ENCODE results near the gene CD96. TPM values are rescaled to one million over a fixed set of nuclear protein-coding genes. Genes with fewer than 3 reads are reported as not detected.

The CD96 gene
- total and polyA plus RNA-seq, 2 donors = 2.1 to 7.6 TPM

DNA sequence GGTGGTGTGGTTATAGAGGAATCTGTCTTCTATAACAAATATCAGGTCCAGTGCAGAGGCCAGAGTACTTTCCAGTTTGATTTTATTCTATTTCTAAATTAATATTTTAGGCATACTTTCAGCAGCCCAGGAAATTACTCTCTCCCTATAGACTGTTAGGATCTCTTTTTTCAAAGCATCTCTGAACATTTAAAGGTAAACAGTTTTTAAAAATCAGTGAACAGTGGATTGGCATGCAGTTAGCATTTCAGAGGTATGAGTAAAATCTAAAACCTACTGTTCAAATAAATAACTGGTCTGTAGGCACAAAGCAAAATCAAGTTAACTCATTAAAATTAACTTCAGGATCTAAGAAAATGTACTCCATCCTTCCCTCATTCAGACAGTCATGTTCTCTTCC, 50.1 kb downstream of the CD96 start:
- Histone ChIP-seq H3K36me3 (ENCODE audit: insufficient read depth) (no peaks in the 10 kb centered on the region), H3K27ac (ENCODE audit: low read depth) (no peak overlapping the region), H3K4me1 (ENCODE audit: insufficient read depth) (no peaks in the 10 kb centered on the region), H3K4me3 (ENCODE audit: low read depth, low read length) (no peak overlapping the region)
- no peak for DNase-seq (ENCODE audit: extremely low spot score)

DNA sequence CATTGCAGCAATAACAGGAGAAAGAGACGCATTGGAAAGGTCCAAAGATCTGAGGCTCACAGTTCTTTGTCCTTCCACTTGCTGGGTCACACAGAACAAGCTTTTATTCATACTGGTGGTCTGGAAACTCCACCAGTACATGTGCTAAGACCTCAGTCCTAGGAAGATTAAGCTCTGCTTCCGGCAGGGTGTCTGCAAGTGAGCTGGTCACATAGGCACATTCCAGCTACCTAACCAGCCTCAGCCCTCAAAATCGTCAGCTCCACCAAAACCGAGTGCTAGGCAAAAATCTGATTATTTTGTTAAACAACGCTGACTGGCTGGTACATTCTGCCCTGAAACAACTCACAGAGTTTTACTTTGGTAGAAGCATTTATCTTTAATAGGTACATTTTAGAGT, 50.9 kb downstream of the CD96 start:
- WGBS = 87% methylated on average over 5 of the region's 5 CpGs
- Histone ChIP-seq H3K4me1 (ENCODE audit: insufficient read depth) (no peaks in the 10 kb centered on the region), H3K27ac (ENCODE audit: low read depth) (no peak overlapping the region), H3K4me3 (ENCODE audit: low read depth, low read length) (no peak overlapping the region), H3K36me3 (ENCODE audit: insufficient read depth) (no peaks in the 10 kb centered on the region)
- no peak for DNase-seq (ENCODE audit: extremely low spot score)

DNA sequence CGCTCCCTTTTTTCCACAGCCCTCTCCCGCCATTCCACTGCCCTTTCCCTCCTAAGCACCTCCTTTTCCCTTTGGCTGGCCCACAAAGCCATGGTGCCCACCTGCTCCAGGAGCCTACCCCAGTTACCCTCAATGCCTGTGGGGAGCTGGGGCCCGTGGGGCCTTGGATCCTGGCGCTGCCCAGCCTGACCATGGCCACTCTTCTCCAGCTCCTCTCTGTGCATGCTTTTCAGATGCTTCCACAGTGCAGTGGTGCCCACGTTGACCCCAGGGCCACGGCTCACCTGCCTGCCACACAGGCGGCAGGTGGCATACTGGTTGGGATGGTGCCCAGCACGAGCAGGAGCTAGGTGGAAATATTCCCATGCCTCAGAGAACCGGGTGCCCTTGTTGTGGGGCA, 51.7 kb downstream of the CD96 start:
- no peak overlapping the region for H3K4me3 ChIP-seq (ENCODE audit: low read depth, low read length)
- DNase-seq (ENCODE audit: extremely low spot score) = no peak
- H3K4me1 ChIP-seq (ENCODE audit: insufficient read depth) = no peaks in the 10 kb centered on the region
- H3K36me3 ChIP-seq (ENCODE audit: insufficient read depth) = no peaks in the 10 kb centered on the region
- WGBS = 93% methylated on average over 9 of the region's 9 CpGs
- H3K27ac ChIP-seq (ENCODE audit: low read depth) = no peak overlapping the region

DNA sequence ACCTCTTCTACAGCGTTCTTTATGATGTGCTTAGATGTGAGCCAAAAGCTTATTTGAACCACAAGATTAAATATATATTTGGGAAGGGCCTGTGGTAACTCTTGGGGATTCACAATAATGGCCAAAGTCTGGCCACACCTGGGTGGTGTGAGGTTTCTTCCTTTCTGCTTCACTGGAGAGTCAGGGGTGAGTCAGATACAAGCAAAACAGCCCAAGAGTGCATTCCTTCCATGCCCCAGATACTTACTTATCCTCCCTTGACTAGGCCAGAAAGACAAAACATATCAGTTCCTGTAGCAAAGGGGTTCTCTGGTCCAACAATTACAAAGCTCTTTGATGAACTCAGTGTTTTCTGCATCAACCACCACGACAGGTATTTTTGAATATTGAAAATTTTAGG, 52.2 kb downstream of the CD96 start:
- no peaks in the 10 kb centered on the region for H3K4me1 ChIP-seq (ENCODE audit: insufficient read depth)
- 91% methylated on average over 2 of the region's 2 CpGs for WGBS
- H3K27ac ChIP-seq (ENCODE audit: low read depth) = no peak overlapping the region
- DNase-seq (ENCODE audit: extremely low spot score) = no peak
- H3K36me3 ChIP-seq (ENCODE audit: insufficient read depth) = no peaks in the 10 kb centered on the region
- H3K4me3 ChIP-seq (ENCODE audit: low read depth, low read length) = no peak overlapping the region

DNA sequence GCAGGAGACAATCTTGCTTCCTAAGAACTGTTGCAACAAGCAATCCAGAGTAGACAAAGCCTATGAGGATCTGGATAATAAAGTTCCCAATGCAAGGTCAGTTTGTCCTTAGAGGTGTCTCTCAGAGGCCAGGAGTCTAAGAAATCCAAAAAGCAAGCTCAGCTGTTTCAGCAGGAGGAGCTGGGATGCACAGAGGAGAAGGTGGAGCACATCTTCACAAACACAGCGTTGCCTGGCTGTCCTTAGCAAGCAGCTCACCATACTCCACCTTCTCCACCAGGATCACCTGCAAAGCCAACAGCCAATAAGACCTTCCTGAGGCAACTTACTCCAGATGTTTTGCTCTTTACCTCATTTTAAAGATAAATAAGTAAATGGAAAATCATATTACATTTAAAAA, 52.8 kb downstream of the CD96 start:
- no peak overlapping the region for H3K27ac ChIP-seq (ENCODE audit: low read depth)
- H3K36me3 ChIP-seq (ENCODE audit: insufficient read depth) = no peaks in the 10 kb centered on the region
- H3K4me1 ChIP-seq (ENCODE audit: insufficient read depth) = no peaks in the 10 kb centered on the region
- DNase-seq (ENCODE audit: extremely low spot score) = no peak
- WGBS = 45% methylated on average over 1 of the region's 1 CpG
- H3K4me3 ChIP-seq (ENCODE audit: low read depth, low read length) = no peak overlapping the region

DNA sequence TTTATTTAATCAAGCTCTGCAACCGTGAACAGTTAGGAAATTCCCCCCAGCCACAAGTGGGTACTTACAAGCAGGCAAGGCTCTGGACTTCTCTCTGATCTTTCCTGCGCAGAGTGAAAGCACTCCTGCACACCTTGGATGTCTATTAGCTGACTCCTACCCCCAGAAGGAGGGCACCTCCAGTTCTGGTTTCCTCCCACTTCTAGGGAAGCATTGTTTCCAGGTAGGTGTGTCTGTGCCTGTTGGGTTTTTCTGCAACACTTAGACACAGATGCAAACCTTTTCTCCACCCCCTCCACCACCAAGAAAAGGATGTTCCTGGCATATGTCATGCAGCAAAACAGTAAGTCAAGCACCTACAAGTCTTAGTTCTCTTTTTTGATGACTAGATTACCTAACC, 53.2 kb downstream of the CD96 start, which contains the start of gene ZBED2:
TSS of gene ZBED2 (minus strand) at position 115 of the 400 bp plus-strand sequence. CDS start 1,145 bp downstream, outside the sequence.
- H3K27ac ChIP-seq (ENCODE audit: low read depth) = no peak within 1 kb of the TSS
- no peaks in the 10 kb centered on the region for H3K4me1 ChIP-seq (ENCODE audit: insufficient read depth)
- WGBS = 84% methylated on average over 2 of the region's 2 CpGs
- H3K4me3 ChIP-seq (ENCODE audit: low read depth, low read length) = no peak within 1 kb of the TSS
- DNase-seq (ENCODE audit: extremely low spot score) = no peak
- H3K36me3 ChIP-seq (ENCODE audit: insufficient read depth) = no peaks in the 10 kb centered on the region

DNA sequence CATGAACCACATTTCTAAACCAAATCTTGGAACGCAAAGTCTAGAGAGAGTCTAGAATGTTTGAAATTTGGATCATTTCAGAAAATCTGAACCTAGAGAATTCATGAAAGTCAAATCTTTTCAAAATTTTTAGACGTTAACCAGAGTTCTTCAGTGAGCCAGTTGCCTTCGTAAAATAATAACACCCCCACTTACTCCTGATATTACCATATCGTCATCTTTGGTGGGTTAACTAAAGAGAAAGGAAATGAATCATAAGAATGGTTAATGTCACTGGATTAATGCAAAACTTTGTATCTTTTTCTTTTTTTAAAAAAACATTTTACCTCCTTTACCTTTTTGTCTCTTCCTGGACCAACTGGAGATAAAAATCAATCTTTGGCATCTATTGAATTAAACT, 54.3 kb downstream of the CD96 start:
- H3K4me3 ChIP-seq (ENCODE audit: low read depth, low read length) = no peak overlapping the region
- H3K4me1 ChIP-seq (ENCODE audit: insufficient read depth) = no peaks in the 10 kb centered on the region
- H3K27ac ChIP-seq (ENCODE audit: low read depth) = no peak overlapping the region
- 89% methylated on average over 4 of the region's 4 CpGs for WGBS
- H3K36me3 ChIP-seq (ENCODE audit: insufficient read depth) = no peaks in the 10 kb centered on the region
- DNase-seq (ENCODE audit: extremely low spot score) = no peak

DNA sequence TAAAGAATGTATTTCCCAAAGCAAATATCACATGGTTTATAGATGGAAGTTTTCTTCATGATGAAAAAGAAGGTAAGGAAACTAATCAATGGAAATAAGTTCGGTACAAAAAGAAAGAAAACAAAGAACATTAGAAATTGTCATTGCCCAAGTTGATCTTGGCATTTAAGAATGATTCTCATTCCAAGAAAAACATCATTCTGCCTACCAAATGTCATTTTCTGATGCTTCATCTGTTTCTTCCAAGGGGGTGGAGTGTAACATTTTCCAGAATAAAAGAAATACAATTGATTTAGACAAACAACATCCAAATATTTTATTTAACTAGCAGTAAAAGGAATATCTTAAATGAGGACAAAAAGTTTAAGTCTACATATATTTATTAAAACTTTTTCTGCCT, 56.1 kb downstream of the CD96 start:
- Histone ChIP-seq H3K27ac (ENCODE audit: low read depth) (no peak overlapping the region), H3K4me1 (ENCODE audit: insufficient read depth) (no peaks in the 10 kb centered on the region), H3K36me3 (ENCODE audit: insufficient read depth) (no peaks in the 10 kb centered on the region), H3K4me3 (ENCODE audit: low read depth, low read length) (no peak overlapping the region)
- 86% methylated on average over 1 of the region's 1 CpG for WGBS
- DNase-seq (ENCODE audit: extremely low spot score) = no peak

DNA sequence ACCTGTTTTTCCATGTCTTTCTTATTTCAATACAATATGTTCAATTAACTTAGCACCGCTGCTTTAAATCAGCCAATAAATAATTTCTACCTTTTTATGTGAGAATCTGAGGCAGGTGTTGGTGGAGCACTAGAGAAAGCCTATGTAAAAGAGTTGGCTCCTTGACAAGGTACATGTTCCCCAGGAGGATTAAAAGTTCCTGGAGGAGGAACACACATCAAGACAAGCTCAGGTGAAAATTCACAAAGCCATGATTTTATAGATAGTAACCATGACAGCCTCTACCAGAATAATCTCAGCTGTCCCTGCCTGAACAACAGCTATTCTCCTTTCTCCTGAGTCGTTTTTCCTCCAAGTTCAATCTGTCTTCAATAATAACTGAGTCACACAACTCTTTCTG, 56.6 kb downstream of the CD96 start:
- no peak overlapping the region for H3K27ac ChIP-seq (ENCODE audit: low read depth)
- H3K4me3 ChIP-seq (ENCODE audit: low read depth, low read length) = no peak overlapping the region
- DNase-seq (ENCODE audit: extremely low spot score) = no peak
- WGBS = 70% methylated on average over 2 of the region's 2 CpGs
- H3K4me1 ChIP-seq (ENCODE audit: insufficient read depth) = no peaks in the 10 kb centered on the region
- no peaks in the 10 kb centered on the region for H3K36me3 ChIP-seq (ENCODE audit: insufficient read depth)

DNA sequence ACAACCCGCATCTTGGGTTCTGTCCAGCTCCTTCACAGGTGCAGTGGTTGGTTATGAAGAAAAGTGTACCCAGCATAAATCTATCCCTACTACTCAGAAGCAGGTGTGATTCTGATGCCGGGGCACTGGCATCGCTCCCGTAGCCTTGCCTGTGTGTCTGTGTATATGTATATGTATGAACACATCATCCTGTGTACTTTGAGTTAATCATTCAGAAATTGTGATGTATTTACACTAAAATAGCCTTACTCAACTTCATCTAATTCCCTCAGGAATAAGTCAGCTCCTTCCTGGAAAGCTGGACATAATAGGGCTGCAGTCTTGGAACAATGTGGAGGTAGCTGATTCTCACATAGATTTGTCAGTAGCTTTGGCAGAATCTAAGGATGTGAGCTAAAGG, 59.8 kb downstream of the CD96 start:
- H3K36me3 ChIP-seq (ENCODE audit: insufficient read depth) = no peaks in the 10 kb centered on the region
- no peak overlapping the region for H3K4me3 ChIP-seq (ENCODE audit: low read depth, low read length)
- 94% methylated on average over 4 of the region's 4 CpGs for WGBS
- no peaks in the 10 kb centered on the region for H3K4me1 ChIP-seq (ENCODE audit: insufficient read depth)
- no peak for DNase-seq (ENCODE audit: extremely low spot score)
- no peak overlapping the region for H3K27ac ChIP-seq (ENCODE audit: low read depth)

DNA sequence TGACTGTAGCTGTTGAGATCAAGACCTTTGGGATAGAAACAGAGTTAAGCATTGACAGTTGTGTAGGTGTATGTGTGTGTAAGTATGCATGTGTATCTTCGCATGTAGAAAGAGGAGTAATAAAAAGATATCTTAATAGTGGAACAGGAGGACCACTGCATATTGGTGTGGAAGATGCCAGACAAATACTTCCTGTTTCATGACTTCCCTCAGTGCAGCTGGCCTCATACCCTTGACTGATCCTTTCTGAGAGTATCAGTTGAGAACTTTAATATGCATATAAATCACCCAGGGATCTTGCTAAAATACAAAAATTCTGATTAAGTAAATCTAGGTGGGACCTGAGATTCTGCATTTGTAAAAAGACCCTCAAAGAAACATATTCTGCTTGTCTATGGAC, 61.7 kb downstream of the CD96 start:
- 92% methylated on average over 1 of the region's 1 CpG for WGBS
- Histone ChIP-seq H3K4me1 (ENCODE audit: insufficient read depth) (no peaks in the 10 kb centered on the region), H3K4me3 (ENCODE audit: low read depth, low read length) (no peak overlapping the region), H3K27ac (ENCODE audit: low read depth) (no peak overlapping the region), H3K36me3 (ENCODE audit: insufficient read depth) (peaks cover 2% of the 10 kb centered on the region)
- DNase-seq (ENCODE audit: extremely low spot score) = no peak

DNA sequence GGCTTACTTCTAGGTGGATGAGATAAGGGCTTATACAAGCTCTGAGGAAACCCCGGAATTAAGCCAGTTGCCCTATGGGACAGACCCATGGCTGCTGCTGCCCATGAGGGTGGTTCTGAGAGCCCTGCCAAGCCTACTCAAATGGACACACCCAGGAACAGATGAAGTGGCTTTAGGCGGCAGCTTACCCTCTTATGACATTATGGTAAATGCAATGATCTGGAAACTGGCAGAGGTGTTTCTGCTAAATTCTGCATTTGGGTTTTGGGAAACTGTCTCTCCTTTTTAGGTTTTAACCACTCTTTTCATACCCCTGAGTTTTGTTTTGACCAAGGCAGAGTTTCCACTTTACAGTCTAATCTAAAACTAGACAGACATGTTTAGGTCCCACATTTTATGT, 62.1 kb downstream of the CD96 start:
- no peak for DNase-seq (ENCODE audit: extremely low spot score)
- WGBS = 85% methylated on average over 2 of the region's 2 CpGs
- no peaks in the 10 kb centered on the region for H3K4me1 ChIP-seq (ENCODE audit: insufficient read depth)
- no peak overlapping the region for H3K27ac ChIP-seq (ENCODE audit: low read depth)
- H3K36me3 ChIP-seq (ENCODE audit: insufficient read depth) = peaks cover 2% of the 10 kb centered on the region
- no peak overlapping the region for H3K4me3 ChIP-seq (ENCODE audit: low read depth, low read length)

DNA sequence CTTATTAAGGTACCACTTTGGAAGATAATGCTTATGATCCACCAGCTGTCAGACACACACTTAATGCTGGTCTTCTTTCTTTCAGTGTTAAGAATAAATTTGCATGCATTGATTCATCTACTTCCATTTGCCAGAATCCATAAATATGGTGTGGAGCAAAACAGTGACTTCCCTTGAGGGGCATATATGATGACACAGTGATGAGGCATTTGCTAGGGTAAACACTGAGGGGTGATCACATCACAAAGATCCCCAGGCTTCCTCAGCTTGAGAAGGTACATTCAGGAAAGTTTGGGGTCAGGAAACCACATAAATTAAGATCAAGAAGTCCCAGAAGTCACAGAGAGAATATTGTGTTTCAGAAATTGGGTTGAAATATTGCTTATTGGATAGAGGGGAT, 63.0 kb downstream of the CD96 start:
- H3K27ac ChIP-seq (ENCODE audit: low read depth) = no peak overlapping the region
- H3K4me3 ChIP-seq (ENCODE audit: low read depth, low read length) = no peak overlapping the region
- no peak for DNase-seq (ENCODE audit: extremely low spot score)
- peaks cover 2% of the 10 kb centered on the region for H3K36me3 ChIP-seq (ENCODE audit: insufficient read depth)
- H3K4me1 ChIP-seq (ENCODE audit: insufficient read depth) = no peaks in the 10 kb centered on the region

DNA sequence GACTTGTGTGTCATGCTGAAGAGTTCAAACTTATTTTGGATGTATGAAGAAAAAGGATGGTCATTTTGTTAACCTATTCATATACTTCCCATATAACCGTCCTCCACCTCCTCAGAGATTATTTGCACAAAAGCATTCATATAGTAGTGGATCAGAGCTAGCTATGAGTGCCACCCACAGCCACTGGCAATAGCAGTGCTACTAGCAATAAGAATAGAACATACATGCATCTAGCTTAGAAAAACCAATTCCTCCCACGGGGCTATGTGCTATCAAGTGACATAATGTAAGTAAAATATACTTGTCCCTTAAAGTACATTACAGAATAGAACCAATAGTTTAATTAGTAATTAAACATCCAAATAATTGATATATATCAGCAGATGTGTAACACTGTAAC, 63.5 kb downstream of the CD96 start:
- Histone ChIP-seq H3K27ac (ENCODE audit: low read depth) (no peak overlapping the region), H3K36me3 (ENCODE audit: insufficient read depth) (peaks cover 2% of the 10 kb centered on the region), H3K4me1 (ENCODE audit: insufficient read depth) (no peaks in the 10 kb centered on the region), H3K4me3 (ENCODE audit: low read depth, low read length) (no peak overlapping the region)
- WGBS = 85% methylated on average over 2 of the region's 2 CpGs
- DNase-seq (ENCODE audit: extremely low spot score) = no peak

DNA sequence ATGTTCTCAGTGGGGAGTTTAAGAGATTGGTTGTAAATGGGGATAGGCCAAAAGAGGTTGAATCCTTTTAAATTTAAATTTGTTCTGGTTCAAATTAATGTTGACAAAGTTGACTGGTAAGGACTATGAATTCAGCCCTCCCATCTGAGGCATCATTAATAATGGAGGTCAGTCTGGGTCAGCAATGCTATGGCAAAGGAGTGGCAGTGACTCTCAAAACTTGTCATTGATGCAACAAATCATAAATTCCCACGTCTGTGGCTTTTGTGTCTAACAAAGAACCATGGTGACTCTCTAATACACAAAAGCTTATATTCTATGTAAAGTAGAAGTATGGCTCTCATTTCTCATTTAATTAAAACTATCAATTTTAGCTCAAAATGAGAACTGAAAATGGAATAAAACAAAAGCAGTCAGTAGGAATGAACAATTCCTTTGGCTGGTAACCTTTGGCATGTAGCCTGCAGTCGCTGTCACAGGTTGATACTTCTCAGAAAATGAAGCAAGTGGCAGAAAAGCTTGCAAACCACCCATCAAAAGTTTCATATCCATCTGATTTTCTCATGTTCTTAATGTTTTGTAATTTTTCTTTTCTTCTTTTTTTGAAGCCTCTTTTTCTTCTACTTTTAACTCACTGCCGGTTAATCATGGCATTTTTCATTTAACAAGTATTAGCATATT, 65.4 kb downstream of the CD96 start:
- H3K4me3 ChIP-seq (ENCODE audit: low read depth, low read length) = no peak overlapping the region
- H3K4me1 ChIP-seq (ENCODE audit: insufficient read depth) = no peaks in the 10 kb centered on the region
- H3K36me3 ChIP-seq (ENCODE audit: insufficient read depth) = peaks cover 2% of the 10 kb centered on the region
- DNase-seq (ENCODE audit: extremely low spot score) = no peak
- H3K27ac ChIP-seq (ENCODE audit: low read depth) = no peak overlapping the region
- WGBS = 89% methylated on average over 3 of the region's 3 CpGs
